ENCODE data around the gene BTAF1.

The BTAF1 gene

GRCh38 chr10:91976317-91977051, 52.9 kb downstream of the BTAF1 start:
- TF ChIP-seq, protein P1, sequence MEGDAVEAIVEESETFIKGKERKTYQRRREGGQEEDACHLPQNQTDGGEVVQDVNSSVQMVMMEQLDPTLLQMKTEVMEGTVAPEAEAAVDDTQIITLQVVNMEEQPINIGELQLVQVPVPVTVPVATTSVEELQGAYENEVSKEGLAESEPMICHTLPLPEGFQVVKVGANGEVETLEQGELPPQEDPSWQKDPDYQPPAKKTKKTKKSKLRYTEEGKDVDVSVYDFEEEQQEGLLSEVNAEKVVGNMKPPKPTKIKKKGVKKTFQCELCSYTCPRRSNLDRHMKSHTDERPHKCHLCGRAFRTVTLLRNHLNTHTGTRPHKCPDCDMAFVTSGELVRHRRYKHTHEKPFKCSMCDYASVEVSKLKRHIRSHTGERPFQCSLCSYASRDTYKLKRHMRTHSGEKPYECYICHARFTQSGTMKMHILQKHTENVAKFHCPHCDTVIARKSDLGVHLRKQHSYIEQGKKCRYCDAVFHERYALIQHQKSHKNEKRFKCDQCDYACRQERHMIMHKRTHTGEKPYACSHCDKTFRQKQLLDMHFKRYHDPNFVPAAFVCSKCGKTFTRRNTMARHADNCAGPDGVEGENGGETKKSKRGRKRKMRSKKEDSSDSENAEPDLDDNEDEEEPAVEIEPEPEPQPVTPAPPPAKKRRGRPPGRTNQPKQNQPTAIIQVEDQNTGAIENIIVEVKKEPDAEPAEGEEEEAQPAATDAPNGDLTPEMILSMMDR (IDR thresholded peaks at IDR 0.05; ENCODE audit: extremely low read depth, insufficient read depth, missing control alignments) = no peak
- no peak for DNase-seq (ENCODE audit: low spot score)
- in situ Hi-C loops (cut with MboI; ENCODE audit: low pct_unique_long_range_greater_than_20kb, low sequenced_read_pairs, unreplicated experiment) = no loop called here

GRCh38 chr10:91977491-91977890, 53.9 kb downstream of the BTAF1 start:
- in situ Hi-C loops (cut with MboI; ENCODE audit: low pct_unique_long_range_greater_than_20kb, low sequenced_read_pairs, unreplicated experiment) = no loop called here
- TF ChIP-seq, protein P1 (IDR thresholded peaks at IDR 0.05; ENCODE audit: extremely low read depth, insufficient read depth, missing control alignments) = no peak

DNA sequence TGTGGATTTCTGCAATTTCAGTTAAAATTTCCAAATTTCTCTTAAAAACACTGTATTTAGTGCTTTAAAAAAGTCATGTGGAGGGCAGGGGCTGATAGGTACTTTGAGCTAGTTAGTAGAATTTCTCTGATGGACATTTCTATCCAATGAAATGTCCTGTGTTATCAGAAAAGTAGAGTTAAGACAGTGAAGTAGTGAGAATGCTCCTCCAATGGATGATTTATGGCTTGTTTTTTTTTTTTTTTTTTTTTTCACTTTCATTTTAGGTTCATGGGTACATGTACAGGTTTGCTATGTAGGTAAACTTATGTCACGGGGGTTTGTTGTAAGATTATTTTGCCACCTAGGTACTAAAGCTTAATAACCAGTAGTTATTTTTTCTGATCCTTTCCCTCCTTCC, 55.0 kb downstream of the BTAF1 start:
- TF ChIP-seq, protein P1 (IDR thresholded peaks at IDR 0.05; ENCODE audit: extremely low read depth, insufficient read depth, missing control alignments) = no peak
- in situ Hi-C loops (cut with MboI; ENCODE audit: low pct_unique_long_range_greater_than_20kb, low sequenced_read_pairs, unreplicated experiment) = no loop called here
- DNase-seq (ENCODE audit: low spot score) = no peak

More at GRCh38 chr10:91977491-91977890, 53.9 kb downstream of the BTAF1 start:
- no peak for DNase-seq (ENCODE audit: low spot score)

- TF ChIP-seq, protein P1 (IDR thresholded peaks at IDR 0.05; ENCODE audit: extremely low read depth, insufficient read depth, missing control alignments) = no peak
- DNase-seq (ENCODE audit: low spot score) = no peak
- in situ Hi-C loops (cut with MboI; ENCODE audit: low pct_unique_long_range_greater_than_20kb, low sequenced_read_pairs, unreplicated experiment) = no loop called here
Observed at GRCh38 chr10:91980319-91980718, 56.7 kb downstream of the BTAF1 start.

DNA sequence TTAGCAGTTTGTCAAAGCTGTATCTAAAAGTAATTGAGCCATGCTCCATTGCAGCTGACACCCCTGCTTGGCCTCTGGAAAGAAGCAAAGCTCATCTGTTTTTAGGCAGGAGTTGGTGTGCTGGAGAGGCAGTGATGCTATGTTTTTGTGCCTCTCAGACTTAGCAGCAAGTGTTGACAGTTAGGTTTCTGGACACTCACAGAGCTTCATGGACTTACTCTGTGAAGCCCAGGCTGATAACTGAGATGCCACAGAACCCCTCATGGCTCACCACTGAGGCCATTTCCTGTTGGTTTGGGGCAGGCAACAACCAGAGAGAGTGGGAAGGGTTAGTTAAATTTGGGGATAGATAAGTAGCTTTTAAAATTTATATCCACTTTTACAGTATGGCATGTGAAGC, 59.8 kb downstream of the BTAF1 start:
- DNase-seq (ENCODE audit: low spot score) = no peak
- TF ChIP-seq, protein P1 (IDR thresholded peaks at IDR 0.05; ENCODE audit: extremely low read depth, insufficient read depth, missing control alignments) = no peak
- in situ Hi-C loops (cut with MboI; ENCODE audit: low pct_unique_long_range_greater_than_20kb, low sequenced_read_pairs, unreplicated experiment) = no loop called here

GRCh38 chr10:91987397-91988037, 63.9 kb downstream of the BTAF1 start:
- TF ChIP-seq, protein P1 (IDR thresholded peaks at IDR 0.05; ENCODE audit: extremely low read depth, insufficient read depth, missing control alignments) = no peak
- in situ Hi-C loops (cut with MboI; ENCODE audit: low pct_unique_long_range_greater_than_20kb, low sequenced_read_pairs, unreplicated experiment) = no loop called here
- DNase-seq (ENCODE audit: low spot score) = no peak
